ENCODE measurements around the gene PAQR9.

PAQR9 gene

GRCh38 chr3:142951794-142952193 lies 11.7 kb downstream of the PAQR9 start:
- no peak for DNase-seq (ENCODE audit: low read depth in 2 of 2)

GRCh38 chr3:142950972-142951371 lies 12.5 kb downstream of the PAQR9 start:
- DNase-seq (ENCODE audit: low read depth in 2 of 2): no peak

- no peak for DNase-seq (ENCODE audit: low read depth in 2 of 2)
Measured at GRCh38 chr3:142947799-142948575, 15.5 kb downstream of the PAQR9 start.

- DNase-seq (ENCODE audit: low read depth in 2 of 2): no peak
Measured at GRCh38 chr3:142947352-142947751, 16.1 kb downstream of the PAQR9 start.

GRCh38 chr3:142946861-142947260 lies 16.6 kb downstream of the PAQR9 start:
- DNase-seq (ENCODE audit: low read depth in 2 of 2): no peak

- no peak for DNase-seq (ENCODE audit: low read depth in 2 of 2)
Measured at GRCh38 chr3:142945023-142945422, 18.5 kb downstream of the PAQR9 start.

GRCh38 chr3:142944342-142944741 lies 19.1 kb downstream of the PAQR9 start:
- DNase-seq (ENCODE audit: low read depth in 2 of 2): no peak

- DNase-seq (ENCODE audit: low read depth in 2 of 2): no peak
Measured at GRCh38 chr3:142943870-142944269, 19.6 kb downstream of the PAQR9 start.

- no peak for DNase-seq (ENCODE audit: low read depth in 2 of 2)
Measured at GRCh38 chr3:142943349-142943748, 20.1 kb downstream of the PAQR9 start.

GRCh38 chr3:142941373-142942123 lies 21.9 kb downstream of the PAQR9 start:
- no peak for DNase-seq (ENCODE audit: low read depth in 2 of 2)

GRCh38 chr3:142940472-142940871 lies 23.0 kb downstream of the PAQR9 start:
- no peak for DNase-seq (ENCODE audit: low read depth in 2 of 2)

- no peak for DNase-seq (ENCODE audit: low read depth in 2 of 2)
Measured at GRCh38 chr3:142940000-142940399, 23.5 kb downstream of the PAQR9 start.

GRCh38 chr3:142935963-142936362 lies 27.5 kb downstream of the PAQR9 start:
- no peak for DNase-seq (ENCODE audit: low read depth in 2 of 2)

- no peak for DNase-seq (ENCODE audit: low read depth in 2 of 2)
Measured at GRCh38 chr3:142934887-142935269, 28.6 kb downstream of the PAQR9 start.

- DNase-seq (ENCODE audit: low read depth in 2 of 2): no peak
Measured at GRCh38 chr3:142934128-142934886, 29.2 kb downstream of the PAQR9 start.

- DNase-seq (ENCODE audit: low read depth in 2 of 2): peak in 1 of 2 donors; percentile 27
Measured at GRCh38 chr3:142931222-142931621, 32.3 kb downstream of the PAQR9 start.

- no peak for DNase-seq (ENCODE audit: low read depth in 2 of 2)
Measured at GRCh38 chr3:142930463-142930862, 33.0 kb downstream of the PAQR9 start.

- no peak for DNase-seq (ENCODE audit: low read depth in 2 of 2)
Measured at GRCh38 chr3:142929890-142930289, 33.6 kb downstream of the PAQR9 start.

GRCh38 chr3:142929109-142929508 lies 34.4 kb downstream of the PAQR9 start:
- peak; percentile 22 to 23 for DNase-seq (ENCODE audit: low read depth in 2 of 2)

- no peak for DNase-seq (ENCODE audit: low read depth in 2 of 2)
Measured at GRCh38 chr3:142926368-142926944, 37.0 kb downstream of the PAQR9 start.

GRCh38 chr3:142925140-142925539 lies 38.3 kb downstream of the PAQR9 start:
- DNase-seq (ENCODE audit: low read depth in 2 of 2): no peak

- DNase-seq (ENCODE audit: low read depth in 2 of 2): no peak
Measured at GRCh38 chr3:142923694-142924093, 39.8 kb downstream of the PAQR9 start.
